Fibroblast of skin of left quadriceps (primary cell): Measurements from ENCODE around the gene TTLL8.
"Not testable (repeated sequence)": the region's sequence is repeated elsewhere in the genome, so short reads cannot be mapped to it uniquely, and the experiment has no call there.

ENCODE experiments used
- DNase-seq, 2 experiments: peaks; one replicate each; pipeline ENCODE4 v3.0.0-alpha.2; 2013; ENCODE audit warnings: low read depth in 2 of 2

The TTLL8 gene

DNA sequence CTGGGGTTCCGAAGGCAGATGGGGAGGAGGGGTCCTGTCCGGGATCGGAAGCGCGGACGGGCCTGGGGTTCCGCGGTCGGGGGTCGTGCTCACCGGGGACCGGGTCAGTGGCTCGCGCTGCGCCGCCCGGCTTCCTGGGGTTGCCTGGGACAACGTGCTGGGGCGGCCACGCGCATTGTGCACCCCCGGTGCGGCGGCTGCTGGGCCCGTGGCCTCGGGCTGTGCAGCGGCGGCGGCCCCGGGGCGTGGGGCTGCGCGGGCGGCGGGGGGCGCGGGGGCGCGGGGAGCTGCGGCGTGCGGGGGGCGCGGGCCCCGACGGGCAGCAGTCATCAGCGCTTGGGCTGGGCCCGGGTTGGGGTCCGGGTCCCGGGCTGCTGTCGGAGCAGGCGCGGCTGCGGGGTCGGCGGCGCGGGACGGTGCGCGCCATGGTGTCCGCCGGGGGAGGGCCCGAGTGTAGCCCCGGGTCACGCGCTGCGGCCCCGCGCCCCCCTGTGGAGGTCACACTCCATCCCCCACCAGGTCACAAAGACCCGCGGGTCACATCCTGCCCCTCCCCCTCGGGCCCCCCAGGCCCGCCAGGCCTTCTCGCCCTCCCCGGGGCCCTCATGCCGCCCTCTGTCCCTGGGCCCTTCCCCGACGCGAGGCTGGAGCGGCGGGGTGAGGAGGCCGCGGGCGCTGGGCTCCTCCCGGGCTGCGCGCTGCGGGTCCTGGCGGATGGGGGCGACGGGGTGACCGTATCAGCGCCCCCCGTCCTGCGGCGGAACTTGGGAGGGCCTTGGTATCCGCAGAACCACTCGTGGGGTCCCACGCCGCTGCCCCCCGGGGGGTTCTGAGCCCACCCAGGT lies at the start of gene TTLL8:
Gene TTLL8, minus strand, starts transcription at position 238 of the 845 bp plus-strand sequence.
- no peak for DNase-seq

DNA sequence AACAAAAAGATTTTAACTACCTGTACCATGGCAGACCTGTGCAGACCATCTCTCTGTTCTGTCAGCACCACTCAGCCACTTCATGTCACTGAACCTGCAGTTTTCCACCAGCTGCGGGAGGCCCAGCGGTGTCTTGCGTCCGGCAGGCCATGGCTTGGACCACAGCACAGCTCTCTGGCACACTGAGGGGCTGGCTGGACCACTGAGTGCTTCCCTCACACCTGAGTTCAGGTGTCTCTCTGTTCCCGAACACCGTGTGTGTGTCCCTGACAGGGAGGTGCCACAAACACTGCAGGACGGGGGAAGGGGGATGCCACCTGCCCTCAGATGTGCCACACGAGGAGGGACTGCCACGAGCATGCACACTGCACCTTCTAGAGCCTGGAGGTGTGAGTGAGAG lies 49.4 kb upstream of the TTLL8 start:
- DNase-seq, result no peak

- peak in 1 of 2 experiments; percentile 18 for DNase-seq
These were observed 47.4 kb upstream of the TTLL8 start for GRCh38 chr22:50105208-50106100.

- DNase-seq, result no peak
These were observed 46.0 kb upstream of the TTLL8 start for GRCh38 chr22:50104141-50104544.

- DNase-seq, result no peak
These were observed 44.8 kb upstream of the TTLL8 start for GRCh38 chr22:50102946-50103345.

DNA sequence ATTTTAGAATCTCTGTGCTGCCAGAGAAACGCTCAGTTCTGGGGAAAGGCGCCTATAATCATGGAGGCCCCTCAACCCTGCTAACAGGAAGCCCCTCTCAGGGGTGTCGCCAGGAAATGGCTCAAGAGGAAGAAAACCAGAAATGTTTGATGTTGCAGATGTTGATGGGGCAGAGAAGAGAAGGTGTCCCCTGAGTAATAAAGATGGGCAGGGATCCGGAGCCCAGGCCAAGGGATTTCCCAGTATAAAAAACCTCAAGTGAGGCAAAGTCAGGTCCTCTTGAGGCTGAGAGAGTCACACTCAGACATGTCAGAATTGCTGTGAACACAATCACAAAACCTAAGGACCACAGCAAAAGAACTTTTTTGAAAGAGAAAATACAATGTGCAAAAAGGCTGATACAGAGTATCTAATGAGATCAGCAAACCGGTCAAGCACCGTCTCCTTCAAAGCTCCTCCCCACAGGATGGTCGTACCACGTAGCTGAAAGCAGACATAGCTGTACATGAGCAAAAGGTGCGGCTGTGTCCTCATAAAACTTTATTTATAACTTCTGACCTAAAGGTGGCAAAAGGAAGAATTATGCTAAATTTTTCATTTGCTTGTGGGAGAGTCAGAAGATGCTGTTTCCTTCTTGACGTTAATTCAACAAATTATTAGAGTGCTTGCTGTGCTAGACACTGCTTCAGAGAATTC lies 43.9 kb upstream of the TTLL8 start:
- DNase-seq, result no peak

- no peak for DNase-seq
These were observed 40.0 kb upstream of the TTLL8 start for GRCh38 chr22:50098052-50098451.

GRCh38 chr22:50092342-50092741 lies 34.2 kb upstream of the TTLL8 start:
- no peak for DNase-seq

- DNase-seq, result no peak
These were observed 33.1 kb upstream of the TTLL8 start for GRCh38 chr22:50091092-50091768.

- DNase-seq, result no peak
These were observed 32.3 kb upstream of the TTLL8 start for GRCh38 chr22:50090412-50090714.

DNA sequence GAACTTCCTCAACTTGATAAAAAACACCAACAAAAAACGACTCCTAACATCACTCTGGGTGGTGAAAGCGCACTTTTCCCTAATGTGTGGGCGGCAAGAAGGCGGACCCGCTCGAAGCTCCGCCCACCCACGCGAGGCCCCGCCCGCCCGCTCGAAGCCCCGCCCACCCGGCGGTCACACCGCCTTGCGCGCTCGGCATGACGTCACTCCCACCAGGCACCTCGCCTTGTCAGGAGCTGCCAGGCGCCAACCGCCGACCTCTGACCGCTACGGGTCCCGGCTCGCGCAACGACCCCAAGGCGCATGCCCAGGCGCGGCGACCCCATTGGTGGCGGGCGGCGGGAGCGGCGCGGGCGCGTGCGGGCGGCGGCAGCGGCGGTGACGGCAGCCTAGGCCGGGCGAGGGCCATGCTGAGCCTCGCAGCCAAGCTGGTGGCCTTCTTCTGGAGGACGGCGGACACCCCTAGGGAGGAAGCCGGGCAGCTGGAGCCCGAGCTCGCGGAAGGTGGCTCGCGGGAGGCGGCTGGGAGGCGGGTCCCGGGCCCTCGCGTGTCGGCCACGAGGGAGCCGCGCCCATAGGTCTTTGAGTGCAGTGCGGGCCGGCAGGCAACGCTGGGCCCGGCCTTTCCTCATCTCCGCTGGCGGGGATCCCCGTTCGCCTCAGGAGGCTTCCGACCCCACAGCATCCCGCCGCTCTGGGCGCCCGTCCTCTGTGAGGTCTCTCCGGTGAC lies 31.7 kb upstream of the TTLL8 start, which contains the start of gene MOV10L1:
Gene MOV10L1, plus strand, starts transcription at position 325 of the 730 bp plus-strand sequence. Its CDS starts 83 bp downstream, at position 408.
- no peak for DNase-seq

- DNase-seq, result no peak
These were observed 31.1 kb upstream of the TTLL8 start for GRCh38 chr22:50089231-50089630.

DNA sequence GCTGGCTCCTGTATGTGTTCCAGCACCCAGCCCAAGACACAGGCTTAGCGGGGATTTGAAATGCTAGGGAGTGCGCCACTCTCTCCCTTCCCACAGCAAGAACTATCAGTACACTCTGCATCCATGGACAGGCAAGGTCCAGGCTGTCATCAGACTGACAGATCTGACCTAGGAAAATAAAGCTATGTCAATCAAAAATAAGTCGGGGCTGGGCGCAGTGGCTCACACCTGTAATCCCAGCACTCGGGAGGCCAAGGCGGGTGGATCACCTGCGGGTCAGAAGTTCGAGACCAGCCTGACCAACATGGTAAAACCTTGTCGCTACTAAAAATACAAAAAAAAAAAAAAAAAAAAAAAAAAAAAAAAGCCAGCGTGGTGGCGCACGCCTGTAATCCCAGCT lies 30.0 kb upstream of the TTLL8 start:
- no peak for DNase-seq

- DNase-seq, result no peak
These were observed 29.5 kb upstream of the TTLL8 start for GRCh38 chr22:50087646-50088045.

- not testable (repeated sequence) for DNase-seq
These were observed 28.9 kb upstream of the TTLL8 start for GRCh38 chr22:50086975-50087374.

DNA sequence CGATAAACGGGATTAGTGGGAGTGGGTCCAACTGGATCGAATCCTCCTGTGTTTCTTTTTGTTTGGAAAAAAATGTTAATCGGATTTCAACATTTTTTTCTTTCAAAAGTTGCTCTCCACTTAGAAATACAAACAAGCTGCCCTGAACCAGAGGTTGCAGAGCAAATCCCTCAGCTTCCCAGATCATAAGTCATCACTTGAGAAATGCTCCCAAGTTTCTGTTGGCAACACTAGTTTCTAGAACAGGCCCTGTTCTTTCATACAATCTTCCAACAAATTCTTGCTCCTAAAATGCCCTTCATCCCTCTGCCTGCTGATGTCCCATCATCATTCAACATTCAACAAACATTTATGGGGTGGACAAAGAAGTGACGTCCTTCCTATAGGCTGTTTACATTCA lies 28.4 kb upstream of the TTLL8 start:
- no peak for DNase-seq

GRCh38 chr22:50085211-50085972 lies 27.3 kb upstream of the TTLL8 start, which contains the start of gene MLC1:
MLC1 (minus strand) TSS chr22:50085426; CDS start chr22:50084902, 524 bp downstream.
- no peak for DNase-seq

DNA sequence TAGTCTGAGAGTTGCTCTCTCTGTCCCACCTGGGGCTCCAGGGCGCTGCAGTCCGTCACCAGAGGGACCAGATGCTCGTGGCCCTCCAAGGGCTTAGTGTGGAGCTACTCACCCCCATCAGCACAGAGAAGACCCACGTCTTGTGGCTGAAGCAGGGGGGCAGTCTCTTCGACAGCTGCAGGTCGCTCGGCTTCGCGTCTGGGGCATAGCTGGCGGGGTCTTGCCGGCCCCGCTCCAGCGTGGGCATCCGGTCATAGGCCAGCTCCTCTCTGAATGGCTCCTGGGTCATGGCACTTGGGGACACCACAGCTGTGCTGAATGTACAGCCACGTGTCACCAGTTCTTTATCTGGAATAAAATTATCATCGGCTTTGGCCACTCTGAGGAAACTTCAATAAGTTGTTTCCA lies 26.5 kb upstream of the TTLL8 start:
- DNase-seq, result no peak

- no peak for DNase-seq
These were observed 26.0 kb upstream of the TTLL8 start for GRCh38 chr22:50084080-50084477.

DNA sequence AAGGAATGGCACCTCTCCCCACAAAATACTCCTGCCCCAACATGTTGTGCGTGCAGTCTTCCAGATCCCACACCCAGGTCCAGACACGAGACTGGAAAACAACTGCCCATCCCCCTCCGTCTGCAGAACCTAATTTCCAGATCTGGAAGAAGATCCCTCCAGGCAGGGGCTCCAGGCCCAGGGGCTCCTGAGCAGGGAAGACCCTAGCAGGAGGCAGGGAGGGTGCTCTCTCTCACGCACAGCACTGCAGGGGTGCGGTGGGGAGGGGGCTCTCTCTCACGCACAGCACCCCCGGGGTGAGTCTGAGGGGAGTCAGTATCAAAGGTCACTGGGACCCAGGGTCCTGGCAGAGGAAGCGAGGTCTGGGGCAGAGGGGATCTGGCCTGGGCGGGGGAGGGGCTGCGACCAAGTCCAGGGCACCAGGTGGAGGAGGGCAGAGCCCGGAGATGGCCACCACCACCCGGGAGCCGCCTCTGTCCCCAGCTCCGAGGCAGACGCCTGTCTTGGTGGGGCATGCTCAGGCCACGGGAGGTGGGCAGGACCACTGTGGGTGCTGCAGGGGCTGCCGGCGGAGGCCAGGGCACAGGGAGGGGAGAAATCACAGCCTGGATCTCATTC lies 25.5 kb upstream of the TTLL8 start:
- no peak for DNase-seq
